Measurements from ENCODE around the gene PACSIN1. TPM values are rescaled to one million over a fixed set of nuclear protein-coding genes. Genes with fewer than 3 reads are reported as not detected.

PACSIN1 gene
- polyA plus RNA-seq, 1 donor from 2014 or later, result 3.1 TPM

DNA sequence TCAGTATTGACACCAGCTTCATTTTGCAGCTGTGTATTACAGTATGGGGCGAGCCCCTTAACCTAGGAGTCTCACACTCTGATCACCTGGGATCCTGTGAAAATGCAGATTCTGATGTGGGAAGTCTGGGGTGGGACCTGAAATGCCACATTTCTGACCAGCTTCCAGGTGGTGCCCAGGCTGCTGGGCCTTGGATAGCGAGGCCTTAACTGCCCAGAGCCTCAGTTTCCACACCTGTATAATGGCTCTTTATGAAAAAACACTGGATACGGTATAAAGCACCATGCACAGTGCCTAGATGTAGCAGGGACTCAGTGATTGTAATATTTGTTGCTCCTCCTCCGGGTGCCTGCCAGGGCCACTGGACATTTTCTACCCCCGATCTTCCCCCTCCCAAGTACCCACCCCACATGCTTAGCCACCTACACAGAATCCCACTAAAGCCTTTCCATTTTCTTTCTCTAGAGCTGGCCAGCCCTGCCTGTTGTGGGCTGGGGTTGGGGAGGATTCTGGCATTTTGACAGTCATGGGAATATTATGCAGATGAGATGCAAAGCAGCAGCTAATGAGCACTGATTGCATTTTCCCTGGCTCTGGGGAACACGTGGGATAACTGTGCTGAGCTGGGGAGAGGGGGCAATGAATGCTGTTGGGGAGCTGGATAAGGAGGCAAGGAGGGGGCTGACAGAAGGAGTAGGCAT is 45.5 kb downstream of the PACSIN1 start:
- no peaks in the 10 kb centered on the region for H3K9me3 ChIP-seq (ENCODE audit: low read length)
- H3K36me3 ChIP-seq (ENCODE audit: insufficient read depth, low read length), result no peaks in the 10 kb centered on the region
- no peaks in the 10 kb centered on the region for H3K9me2 ChIP-seq (ENCODE audit: insufficient read depth, low read length)
- H3K4me3 ChIP-seq (ENCODE audit: low read length), result no peak overlapping the region
- H3K27me3 ChIP-seq (ENCODE audit: insufficient read depth, low read depth, low read length), result no peaks in the 10 kb centered on the region
- H2AFZ ChIP-seq (ENCODE audit: low read depth, low read length), result no peak overlapping the region
- H3F3A ChIP-seq (ENCODE audit: insufficient read depth, low read length, poor library complexity, severe bottlenecking), result no peaks in the 10 kb centered on the region
- H4K20me1 ChIP-seq (ENCODE audit: insufficient read depth), result no peaks in the 10 kb centered on the region
- H3K27ac ChIP-seq (ENCODE audit: low read length), result no peak overlapping the region
- H3K9ac ChIP-seq (ENCODE audit: low read length), result no peak overlapping the region
- H3K4me2 ChIP-seq (ENCODE audit: low read length), result no peak overlapping the region
- no peaks in the 10 kb centered on the region for H3K79me2 ChIP-seq (replicated peaks; ENCODE audit: insufficient read depth, low read length)
- TF ChIP-seq RAD21 (conservative IDR thresholded peaks at IDR 0.05), result no peak

- no peak for TF ChIP-seq TAF1 (IDR thresholded peaks at IDR 0.05; ENCODE audit: low read depth)
- no peak for TF ChIP-seq SMC3 (conservative IDR thresholded peaks at IDR 0.05; ENCODE audit: poor library complexity)
- no peak for TF ChIP-seq POLR2AphosphoS5 (IDR thresholded peaks at IDR 0.05)
- TF ChIP-seq CTCF (IDR thresholded peaks at IDR 0.05; ENCODE audit: poor library complexity, severe bottlenecking), result no peak
- no peak for TF ChIP-seq EP300 (conservative IDR thresholded peaks at IDR 0.05; ENCODE audit: poor library complexity, severe bottlenecking)
- TF ChIP-seq MXI1 (conservative IDR thresholded peaks at IDR 0.05; ENCODE audit: poor library complexity, severe bottlenecking), result no peak
- no peak for TF ChIP-seq EZH2 (IDR thresholded peaks at IDR 0.05; ENCODE audit: borderline replicate concordance, insufficient read depth, low read length, poor library complexity, severe bottlenecking)
- TF ChIP-seq, protein P1, sequence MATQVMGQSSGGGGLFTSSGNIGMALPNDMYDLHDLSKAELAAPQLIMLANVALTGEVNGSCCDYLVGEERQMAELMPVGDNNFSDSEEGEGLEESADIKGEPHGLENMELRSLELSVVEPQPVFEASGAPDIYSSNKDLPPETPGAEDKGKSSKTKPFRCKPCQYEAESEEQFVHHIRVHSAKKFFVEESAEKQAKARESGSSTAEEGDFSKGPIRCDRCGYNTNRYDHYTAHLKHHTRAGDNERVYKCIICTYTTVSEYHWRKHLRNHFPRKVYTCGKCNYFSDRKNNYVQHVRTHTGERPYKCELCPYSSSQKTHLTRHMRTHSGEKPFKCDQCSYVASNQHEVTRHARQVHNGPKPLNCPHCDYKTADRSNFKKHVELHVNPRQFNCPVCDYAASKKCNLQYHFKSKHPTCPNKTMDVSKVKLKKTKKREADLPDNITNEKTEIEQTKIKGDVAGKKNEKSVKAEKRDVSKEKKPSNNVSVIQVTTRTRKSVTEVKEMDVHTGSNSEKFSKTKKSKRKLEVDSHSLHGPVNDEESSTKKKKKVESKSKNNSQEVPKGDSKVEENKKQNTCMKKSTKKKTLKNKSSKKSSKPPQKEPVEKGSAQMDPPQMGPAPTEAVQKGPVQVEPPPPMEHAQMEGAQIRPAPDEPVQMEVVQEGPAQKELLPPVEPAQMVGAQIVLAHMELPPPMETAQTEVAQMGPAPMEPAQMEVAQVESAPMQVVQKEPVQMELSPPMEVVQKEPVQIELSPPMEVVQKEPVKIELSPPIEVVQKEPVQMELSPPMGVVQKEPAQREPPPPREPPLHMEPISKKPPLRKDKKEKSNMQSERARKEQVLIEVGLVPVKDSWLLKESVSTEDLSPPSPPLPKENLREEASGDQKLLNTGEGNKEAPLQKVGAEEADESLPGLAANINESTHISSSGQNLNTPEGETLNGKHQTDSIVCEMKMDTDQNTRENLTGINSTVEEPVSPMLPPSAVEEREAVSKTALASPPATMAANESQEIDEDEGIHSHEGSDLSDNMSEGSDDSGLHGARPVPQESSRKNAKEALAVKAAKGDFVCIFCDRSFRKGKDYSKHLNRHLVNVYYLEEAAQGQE (IDR thresholded peaks at IDR 0.05; ENCODE audit: borderline replicate concordance), result no peak
- TF ChIP-seq RAD21 (conservative IDR thresholded peaks at IDR 0.05), result no peak
- H3K27me3 ChIP-seq (ENCODE audit: insufficient read depth, low read depth, low read length), result no peaks in the 10 kb centered on the region
- H2AFZ ChIP-seq (ENCODE audit: low read depth, low read length), result no peak overlapping the region
- H3K9ac ChIP-seq (ENCODE audit: low read length), result no peak overlapping the region
- H3K9me2 ChIP-seq (ENCODE audit: insufficient read depth, low read length), result no peaks in the 10 kb centered on the region
- H3K4me2 ChIP-seq (ENCODE audit: low read length), result no peak overlapping the region
- H3K9me3 ChIP-seq (ENCODE audit: low read length), result no peaks in the 10 kb centered on the region
- no peaks in the 10 kb centered on the region for H4K20me1 ChIP-seq (ENCODE audit: insufficient read depth)
- no peaks in the 10 kb centered on the region for H3K36me3 ChIP-seq (ENCODE audit: insufficient read depth, low read length)
- H3F3A ChIP-seq (ENCODE audit: insufficient read depth, low read length, poor library complexity, severe bottlenecking), result no peaks in the 10 kb centered on the region
- H3K4me3 ChIP-seq (ENCODE audit: low read length), result no peak overlapping the region
- no peak overlapping the region for H3K27ac ChIP-seq (ENCODE audit: low read length)
- no peaks in the 10 kb centered on the region for H3K79me2 ChIP-seq (replicated peaks; ENCODE audit: insufficient read depth, low read length)
Measured at GRCh38 chr6:34511915-34512737, 46.2 kb downstream of the PACSIN1 start.
